GM12891 (cell line): ENCODE results near the gene IDH2.

Experiments used
- PAX5 ChIP-seq: IDR thresholded peaks from 2 replicates; pipeline ENCODE4 v1.6.1; 2011; ENCODE audit warnings: low read length, moderate library complexity, mild to moderate bottlenecking; ENCODE audit not compliant: insufficient read depth, severe bottlenecking
- POLR2A ChIP-seq: IDR thresholded peaks from 2 replicates; pipeline ENCODE4 v1.6.1; 2011; ENCODE audit warnings: low read depth, low read length, control low read depth
- POLR2AphosphoS5 ChIP-seq: IDR thresholded peaks from 2 replicates; pipeline ENCODE4 v1.6.1; 2011; ENCODE audit warnings: low read depth, low read length, control low read depth

- TF ChIP-seq PAX5 (no peak), POLR2A (no peak), POLR2AphosphoS5 (no peak)
Observed at GRCh38 chr15:90143166-90143655, 40.9 kb upstream of the IDH2 start.
